Midbrain (tissue), 1 donor: Measurements from ENCODE around the gene MRPL1.
"Not testable (repeated sequence)": the region's sequence is repeated elsewhere in the genome, so short reads cannot be mapped to it uniquely, and the experiment has no call there.

Experiments
- DNase-seq: peaks from one replicate; lab custom pipeline; 2025; lab: John Stamatoyannopoulos, UW

MRPL1 gene

GRCh38 chr4:77913348-77913747, 50.7 kb downstream of the MRPL1 start:
- no peak for DNase-seq

GRCh38 chr4:77917075-77917474, 54.4 kb downstream of the MRPL1 start:
- DNase-seq = no peak

- DNase-seq = no peak
Observed at GRCh38 chr4:77917601-77918000, 55.0 kb downstream of the MRPL1 start.

GRCh38 chr4:77920371-77920770, 57.7 kb downstream of the MRPL1 start:
- DNase-seq = no peak

- DNase-seq = no peak
Observed at GRCh38 chr4:77921701-77922100, 59.1 kb downstream of the MRPL1 start.

GRCh38 chr4:77922158-77923094, 59.8 kb downstream of the MRPL1 start:
- DNase-seq = no peak

GRCh38 chr4:77927991-77928925, 65.6 kb downstream of the MRPL1 start:
- DNase-seq = no peak

GRCh38 chr4:77930154-77930639, 67.6 kb downstream of the MRPL1 start:
- DNase-seq = no peak

GRCh38 chr4:77930876-77931275, 68.2 kb downstream of the MRPL1 start:
- no peak for DNase-seq

GRCh38 chr4:77931452-77932135, 69.0 kb downstream of the MRPL1 start:
- no peak for DNase-seq

GRCh38 chr4:77938560-77938959, 75.9 kb downstream of the MRPL1 start:
- DNase-seq = no peak

GRCh38 chr4:77945929-77946328, 83.3 kb downstream of the MRPL1 start:
- not testable (repeated sequence) for DNase-seq

- no peak for DNase-seq
Observed at GRCh38 chr4:77950203-77950602, 87.6 kb downstream of the MRPL1 start.

- DNase-seq = no peak
Observed at GRCh38 chr4:77952457-77952856, 89.8 kb downstream of the MRPL1 start.

GRCh38 chr4:77954690-77955089, 92.1 kb downstream of the MRPL1 start:
- no peak for DNase-seq

- DNase-seq = no peak
Observed at GRCh38 chr4:77956917-77957316, 94.3 kb downstream of the MRPL1 start.

- no peak for DNase-seq
Observed at GRCh38 chr4:77958897-77959296, 96.3 kb downstream of the MRPL1 start.

GRCh38 chr4:77959566-77960338, 97.1 kb downstream of the MRPL1 start:
- peak; percentile 26 for DNase-seq

- DNase-seq = no peak
Observed at GRCh38 chr4:77960367-77960766, 97.7 kb downstream of the MRPL1 start.

- DNase-seq = no peak
Observed at GRCh38 chr4:77963004-77963403, 100.4 kb downstream of the MRPL1 start.

GRCh38 chr4:77973657-77974056, 111.0 kb downstream of the MRPL1 start:
- not testable (repeated sequence) for DNase-seq
